ENCODE results near the gene NR1I3. TPM values are rescaled to one million over a fixed set of nuclear protein-coding genes. Genes with fewer than 3 reads are reported as not detected.

NR1I3 gene
- total and polyA plus RNA-seq, 2 of the 13 experiments (the other 11 are each of a cell fraction or from before 2014, with no cell fraction given), result 0.62 to 0.95 TPM

DNA sequence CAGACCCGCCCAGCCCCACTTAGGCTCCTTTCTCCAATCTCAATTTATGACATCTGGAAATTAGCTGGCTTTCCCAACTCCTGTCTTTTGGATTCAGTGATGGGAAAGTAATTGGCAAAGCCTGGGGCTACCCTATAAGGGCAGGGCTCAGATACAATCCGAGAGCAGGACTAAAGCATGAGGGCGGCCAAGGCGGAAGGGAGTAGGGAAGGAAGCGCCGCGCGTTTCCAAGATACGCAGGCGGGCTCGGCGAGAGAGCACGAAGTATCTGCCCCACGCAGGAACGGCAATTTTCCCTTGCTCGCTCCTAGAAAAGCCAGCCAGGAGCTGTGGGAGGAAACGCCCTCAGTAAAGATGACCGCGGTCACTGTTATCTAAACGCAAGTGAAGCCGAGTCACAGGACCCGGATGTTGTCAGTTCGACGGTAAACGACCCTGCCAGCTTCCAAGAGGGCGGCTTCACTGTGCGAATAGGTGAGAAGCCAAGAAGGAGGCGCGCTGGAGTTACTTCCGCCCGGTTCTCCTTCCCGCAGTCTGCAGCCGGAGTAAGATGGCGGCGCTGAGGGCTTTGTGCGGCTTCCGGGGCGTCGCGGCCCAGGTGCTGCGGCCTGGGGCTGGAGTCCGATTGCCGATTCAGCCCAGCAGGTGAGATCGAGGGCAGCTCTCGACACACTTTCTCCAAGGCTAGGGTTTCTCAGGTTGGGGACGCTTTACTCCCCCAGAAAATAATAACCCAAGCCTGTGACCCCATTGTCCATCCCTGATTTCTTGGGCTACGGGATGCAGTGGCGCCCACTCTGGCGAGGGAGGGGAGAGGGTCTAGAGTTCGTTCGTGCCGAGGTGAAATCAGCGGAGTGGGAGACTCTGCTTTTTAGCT, 35.9 kb downstream of the NR1I3 start, which contains the start of gene NDUFS2 (continued):
- no peak for TF ChIP-seq ZBTB3 (CRISPR knock-in tag; IDR thresholded peaks at IDR 0.05; ENCODE audit: borderline replicate concordance, low read depth)
- TF ChIP-seq MED8 (CRISPR knock-in tag; IDR thresholded peaks at IDR 0.05; ENCODE audit: insufficient replicate concordance), result peak; percentile 91
- TF ChIP-seq, protein P1, sequence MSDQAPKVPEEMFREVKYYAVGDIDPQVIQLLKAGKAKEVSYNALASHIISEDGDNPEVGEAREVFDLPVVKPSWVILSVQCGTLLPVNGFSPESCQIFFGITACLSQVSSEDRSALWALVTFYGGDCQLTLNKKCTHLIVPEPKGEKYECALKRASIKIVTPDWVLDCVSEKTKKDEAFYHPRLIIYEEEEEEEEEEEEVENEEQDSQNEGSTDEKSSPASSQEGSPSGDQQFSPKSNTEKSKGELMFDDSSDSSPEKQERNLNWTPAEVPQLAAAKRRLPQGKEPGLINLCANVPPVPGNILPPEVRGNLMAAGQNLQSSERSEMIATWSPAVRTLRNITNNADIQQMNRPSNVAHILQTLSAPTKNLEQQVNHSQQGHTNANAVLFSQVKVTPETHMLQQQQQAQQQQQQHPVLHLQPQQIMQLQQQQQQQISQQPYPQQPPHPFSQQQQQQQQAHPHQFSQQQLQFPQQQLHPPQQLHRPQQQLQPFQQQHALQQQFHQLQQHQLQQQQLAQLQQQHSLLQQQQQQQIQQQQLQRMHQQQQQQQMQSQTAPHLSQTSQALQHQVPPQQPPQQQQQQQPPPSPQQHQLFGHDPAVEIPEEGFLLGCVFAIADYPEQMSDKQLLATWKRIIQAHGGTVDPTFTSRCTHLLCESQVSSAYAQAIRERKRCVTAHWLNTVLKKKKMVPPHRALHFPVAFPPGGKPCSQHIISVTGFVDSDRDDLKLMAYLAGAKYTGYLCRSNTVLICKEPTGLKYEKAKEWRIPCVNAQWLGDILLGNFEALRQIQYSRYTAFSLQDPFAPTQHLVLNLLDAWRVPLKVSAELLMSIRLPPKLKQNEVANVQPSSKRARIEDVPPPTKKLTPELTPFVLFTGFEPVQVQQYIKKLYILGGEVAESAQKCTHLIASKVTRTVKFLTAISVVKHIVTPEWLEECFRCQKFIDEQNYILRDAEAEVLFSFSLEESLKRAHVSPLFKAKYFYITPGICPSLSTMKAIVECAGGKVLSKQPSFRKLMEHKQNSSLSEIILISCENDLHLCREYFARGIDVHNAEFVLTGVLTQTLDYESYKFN (CRISPR knock-in tag; conservative IDR thresholded peaks at IDR 0.05), result peak; percentile 39; the same call in 1 of the 2 replicates
- TF ChIP-seq, protein P2, sequence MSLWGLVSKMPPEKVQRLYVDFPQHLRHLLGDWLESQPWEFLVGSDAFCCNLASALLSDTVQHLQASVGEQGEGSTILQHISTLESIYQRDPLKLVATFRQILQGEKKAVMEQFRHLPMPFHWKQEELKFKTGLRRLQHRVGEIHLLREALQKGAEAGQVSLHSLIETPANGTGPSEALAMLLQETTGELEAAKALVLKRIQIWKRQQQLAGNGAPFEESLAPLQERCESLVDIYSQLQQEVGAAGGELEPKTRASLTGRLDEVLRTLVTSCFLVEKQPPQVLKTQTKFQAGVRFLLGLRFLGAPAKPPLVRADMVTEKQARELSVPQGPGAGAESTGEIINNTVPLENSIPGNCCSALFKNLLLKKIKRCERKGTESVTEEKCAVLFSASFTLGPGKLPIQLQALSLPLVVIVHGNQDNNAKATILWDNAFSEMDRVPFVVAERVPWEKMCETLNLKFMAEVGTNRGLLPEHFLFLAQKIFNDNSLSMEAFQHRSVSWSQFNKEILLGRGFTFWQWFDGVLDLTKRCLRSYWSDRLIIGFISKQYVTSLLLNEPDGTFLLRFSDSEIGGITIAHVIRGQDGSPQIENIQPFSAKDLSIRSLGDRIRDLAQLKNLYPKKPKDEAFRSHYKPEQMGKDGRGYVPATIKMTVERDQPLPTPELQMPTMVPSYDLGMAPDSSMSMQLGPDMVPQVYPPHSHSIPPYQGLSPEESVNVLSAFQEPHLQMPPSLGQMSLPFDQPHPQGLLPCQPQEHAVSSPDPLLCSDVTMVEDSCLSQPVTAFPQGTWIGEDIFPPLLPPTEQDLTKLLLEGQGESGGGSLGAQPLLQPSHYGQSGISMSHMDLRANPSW (CRISPR knock-in tag; IDR thresholded peaks at IDR 0.05; ENCODE audit: borderline replicate concordance), result no peak
- TF ChIP-seq, protein P3, sequence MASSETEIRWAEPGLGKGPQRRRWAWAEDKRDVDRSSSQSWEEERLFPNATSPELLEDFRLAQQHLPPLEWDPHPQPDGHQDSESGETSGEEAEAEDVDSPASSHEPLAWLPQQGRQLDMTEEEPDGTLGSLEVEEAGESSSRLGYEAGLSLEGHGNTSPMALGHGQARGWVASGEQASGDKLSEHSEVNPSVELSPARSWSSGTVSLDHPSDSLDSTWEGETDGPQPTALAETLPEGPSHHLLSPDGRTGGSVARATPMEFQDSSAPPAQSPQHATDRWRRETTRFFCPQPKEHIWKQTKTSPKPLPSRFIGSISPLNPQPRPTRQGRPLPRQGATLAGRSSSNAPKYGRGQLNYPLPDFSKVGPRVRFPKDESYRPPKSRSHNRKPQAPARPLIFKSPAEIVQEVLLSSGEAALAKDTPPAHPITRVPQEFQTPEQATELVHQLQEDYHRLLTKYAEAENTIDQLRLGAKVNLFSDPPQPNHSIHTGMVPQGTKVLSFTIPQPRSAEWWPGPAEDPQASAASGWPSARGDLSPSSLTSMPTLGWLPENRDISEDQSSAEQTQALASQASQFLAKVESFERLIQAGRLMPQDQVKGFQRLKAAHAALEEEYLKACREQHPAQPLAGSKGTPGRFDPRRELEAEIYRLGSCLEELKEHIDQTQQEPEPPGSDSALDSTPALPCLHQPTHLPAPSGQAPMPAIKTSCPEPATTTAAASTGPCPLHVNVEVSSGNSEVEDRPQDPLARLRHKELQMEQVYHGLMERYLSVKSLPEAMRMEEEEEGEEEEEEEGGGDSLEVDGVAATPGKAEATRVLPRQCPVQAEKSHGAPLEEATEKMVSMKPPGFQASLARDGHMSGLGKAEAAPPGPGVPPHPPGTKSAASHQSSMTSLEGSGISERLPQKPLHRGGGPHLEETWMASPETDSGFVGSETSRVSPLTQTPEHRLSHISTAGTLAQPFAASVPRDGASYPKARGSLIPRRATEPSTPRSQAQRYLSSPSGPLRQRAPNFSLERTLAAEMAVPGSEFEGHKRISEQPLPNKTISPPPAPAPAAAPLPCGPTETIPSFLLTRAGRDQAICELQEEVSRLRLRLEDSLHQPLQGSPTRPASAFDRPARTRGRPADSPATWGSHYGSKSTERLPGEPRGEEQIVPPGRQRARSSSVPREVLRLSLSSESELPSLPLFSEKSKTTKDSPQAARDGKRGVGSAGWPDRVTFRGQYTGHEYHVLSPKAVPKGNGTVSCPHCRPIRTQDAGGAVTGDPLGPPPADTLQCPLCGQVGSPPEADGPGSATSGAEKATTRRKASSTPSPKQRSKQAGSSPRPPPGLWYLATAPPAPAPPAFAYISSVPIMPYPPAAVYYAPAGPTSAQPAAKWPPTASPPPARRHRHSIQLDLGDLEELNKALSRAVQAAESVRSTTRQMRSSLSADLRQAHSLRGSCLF (CRISPR knock-in tag; IDR thresholded peaks at IDR 0.05; ENCODE audit: borderline replicate concordance), result no peak; the same call in 1 of the 2 replicates
- no peak for TF ChIP-seq ATM (IDR thresholded peaks at IDR 0.05; ENCODE audit: borderline replicate concordance)
- TF ChIP-seq REPIN1 (CRISPR knock-in tag; IDR thresholded peaks at IDR 0.05; ENCODE audit: borderline replicate concordance, low read depth), result peak; percentile 59; the same call in 1 of the 2 replicates
- peak; percentile 99 for TF ChIP-seq TAF1 (CRISPR knock-in tag; IDR thresholded peaks at IDR 0.05)
- 0 out of 2 replicates have a peak, but pooled peaks have one; percentile 30 for TF ChIP-seq ZNF296 (CRISPR knock-in tag; conservative IDR thresholded peaks at IDR 0.05)
- no peak; the same call in 1 of the 2 replicates for TF ChIP-seq RARA (CRISPR knock-in tag; IDR thresholded peaks at IDR 0.05)
- no peak for TF ChIP-seq NR3C1 (CRISPR knock-in tag; IDR thresholded peaks at IDR 0.05)
- peak; percentile 77 for TF ChIP-seq GATAD1 (CRISPR knock-in tag; IDR thresholded peaks at IDR 0.05)
- peak; percentile 72 for TF ChIP-seq NFRKB (IDR thresholded peaks at IDR 0.05)
- TF ChIP-seq, protein P4, sequence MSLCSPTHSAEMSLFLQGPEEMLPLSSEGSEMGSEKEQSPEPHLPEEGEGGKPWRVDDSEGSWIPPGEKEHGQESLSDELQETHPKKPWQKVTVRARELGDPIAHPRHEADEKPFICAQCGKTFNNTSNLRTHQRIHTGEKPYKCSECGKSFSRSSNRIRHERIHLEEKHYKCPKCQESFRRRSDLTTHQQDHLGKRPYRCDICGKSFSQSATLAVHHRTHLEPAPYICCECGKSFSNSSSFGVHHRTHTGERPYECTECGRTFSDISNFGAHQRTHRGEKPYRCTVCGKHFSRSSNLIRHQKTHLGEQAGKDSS (CRISPR knock-in tag; IDR thresholded peaks at IDR 0.05; ENCODE audit: borderline replicate concordance, low read depth), result peak; percentile 51; the same call in 1 of the 2 replicates
- TF ChIP-seq GABPB1 (CRISPR knock-in tag; IDR thresholded peaks at IDR 0.05), result peak; percentile 98
